ENCODE results near the gene PTGES. TPM values are rescaled to one million over a fixed set of nuclear protein-coding genes. Genes with fewer than 3 reads are reported as not detected.
"Not testable (repeated sequence)": the region's sequence is repeated elsewhere in the genome, so short reads cannot be mapped to it uniquely, and the experiment has no call there.

Gene PTGES
- total RNA-seq, 3 donors from 2014 or later: not detected

- H3K4me3 Mint-ChIP-seq: no peak overlapping the region
- no peaks in the 10 kb centered on the region for H3K27me3 Mint-ChIP-seq (ENCODE audit: low read depth)
- no peaks in the 10 kb centered on the region for H3K36me3 Mint-ChIP-seq (ENCODE audit: insufficient read depth)
- no peak for ATAC-seq
- peaks cover 7% of the 10 kb centered on the region for H3K4me1 Mint-ChIP-seq (ENCODE audit: low read depth)
- H3K9me3 Mint-ChIP-seq: no peaks in the 10 kb centered on the region
- no peak for DNase-seq
Observed at GRCh38 chr9:129761293-129761900, 8.6 kb upstream of the PTGES start.

- DNase-seq; H3K4me3 Mint-ChIP-seq; H3K36me3 Mint-ChIP-seq (ENCODE audit: insufficient read depth); H3K4me1 Mint-ChIP-seq (ENCODE audit: low read depth); H3K27me3 Mint-ChIP-seq (ENCODE audit: low read depth); H3K9me3 Mint-ChIP-seq; ATAC-seq: not testable (repeated sequence)
Observed at GRCh38 chr9:129760784-129761183, 7.9 kb upstream of the PTGES start.

- H3K27me3 Mint-ChIP-seq (ENCODE audit: low read depth): no peaks in the 10 kb centered on the region
- ATAC-seq: no peak
- peaks cover 7% of the 10 kb centered on the region for H3K4me1 Mint-ChIP-seq (ENCODE audit: low read depth)
- no peak for DNase-seq
- H3K9me3 Mint-ChIP-seq: no peaks in the 10 kb centered on the region
- H3K4me3 Mint-ChIP-seq: no peak overlapping the region
- no peaks in the 10 kb centered on the region for H3K36me3 Mint-ChIP-seq (ENCODE audit: insufficient read depth)
Observed at GRCh38 chr9:129759804-129760502, 7.1 kb upstream of the PTGES start.

DNA sequence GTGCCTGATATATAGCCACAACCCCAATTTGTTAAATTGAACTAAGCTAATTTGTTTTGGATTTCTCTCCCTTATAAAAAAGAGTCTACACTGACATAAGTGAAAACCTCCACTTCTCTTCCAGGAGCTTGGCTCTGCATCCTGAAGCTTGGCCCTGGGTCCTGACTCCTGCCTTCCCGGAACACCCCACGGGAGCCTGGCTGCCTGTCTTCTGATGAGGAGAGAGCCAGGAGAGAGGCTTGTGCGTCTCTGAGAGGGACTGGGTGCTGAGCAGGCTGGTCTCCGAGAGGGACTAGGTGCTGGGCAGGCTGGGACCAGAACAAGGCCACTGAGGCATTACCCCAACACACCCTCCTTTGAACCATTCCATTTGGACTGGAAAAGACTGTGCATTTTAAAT, 6.5 kb upstream of the PTGES start:
- ATAC-seq (no peak), DNase-seq (no peak)
- H3K36me3 Mint-ChIP-seq (ENCODE audit: insufficient read depth): no peaks in the 10 kb centered on the region
- no peak overlapping the region for H3K4me3 Mint-ChIP-seq
- no peaks in the 10 kb centered on the region for H3K9me3 Mint-ChIP-seq
- H3K27me3 Mint-ChIP-seq (ENCODE audit: low read depth): no peaks in the 10 kb centered on the region
- peaks cover 7% of the 10 kb centered on the region for H3K4me1 Mint-ChIP-seq (ENCODE audit: low read depth)

- Mint-ChIP-seq H3K27me3 (ENCODE audit: low read depth) (no peaks in the 10 kb centered on the region), H3K9me3 (no peaks in the 10 kb centered on the region), H3K4me1 (ENCODE audit: low read depth) (peaks cover 14% of the 10 kb centered on the region), H3K36me3 (ENCODE audit: insufficient read depth) (no peaks in the 10 kb centered on the region), H3K4me3 (no peak overlapping the region)
- DNase-seq (no peak), ATAC-seq (no peak)
Observed at GRCh38 chr9:129757045-129757444, 4.2 kb upstream of the PTGES start.

DNA sequence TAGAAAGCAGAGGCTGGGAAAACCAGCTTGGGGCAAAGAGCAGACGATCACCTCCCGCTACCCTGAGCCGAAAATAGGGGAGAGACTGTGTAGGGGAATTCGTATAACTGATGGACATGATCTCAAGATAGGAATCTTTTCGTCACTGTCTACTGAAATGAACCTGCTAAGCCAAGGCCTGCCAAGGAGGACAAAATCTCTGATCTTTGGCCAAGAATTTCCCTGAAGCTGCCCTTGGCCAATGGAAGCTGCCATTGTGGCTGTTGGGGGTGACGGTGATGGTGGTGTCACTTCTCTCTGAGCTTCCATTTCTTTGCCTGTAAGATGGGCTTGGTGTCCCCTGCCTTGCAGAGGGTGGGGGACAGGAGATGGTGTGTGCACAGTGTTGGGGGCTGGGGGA, 3.3 kb upstream of the PTGES start:
- ATAC-seq (no peak), DNase-seq (no peak)
- Mint-ChIP-seq H3K9me3 (no peaks in the 10 kb centered on the region), H3K4me1 (ENCODE audit: low read depth) (peaks cover 14% of the 10 kb centered on the region), H3K36me3 (ENCODE audit: insufficient read depth) (no peaks in the 10 kb centered on the region), H3K27me3 (ENCODE audit: low read depth) (no peaks in the 10 kb centered on the region), H3K4me3 (no peak overlapping the region)

GRCh38 chr9:129755151-129755550, 2.3 kb upstream of the PTGES start:
- H3K9me3 Mint-ChIP-seq: no peaks in the 10 kb centered on the region
- DNase-seq (no peak), ATAC-seq (no peak)
- H3K27me3 Mint-ChIP-seq (ENCODE audit: low read depth): no peaks in the 10 kb centered on the region
- H3K36me3 Mint-ChIP-seq (ENCODE audit: insufficient read depth): no peaks in the 10 kb centered on the region
- H3K4me3 Mint-ChIP-seq: no peak overlapping the region
- H3K4me1 Mint-ChIP-seq (ENCODE audit: low read depth): peaks cover 14% of the 10 kb centered on the region

DNA sequence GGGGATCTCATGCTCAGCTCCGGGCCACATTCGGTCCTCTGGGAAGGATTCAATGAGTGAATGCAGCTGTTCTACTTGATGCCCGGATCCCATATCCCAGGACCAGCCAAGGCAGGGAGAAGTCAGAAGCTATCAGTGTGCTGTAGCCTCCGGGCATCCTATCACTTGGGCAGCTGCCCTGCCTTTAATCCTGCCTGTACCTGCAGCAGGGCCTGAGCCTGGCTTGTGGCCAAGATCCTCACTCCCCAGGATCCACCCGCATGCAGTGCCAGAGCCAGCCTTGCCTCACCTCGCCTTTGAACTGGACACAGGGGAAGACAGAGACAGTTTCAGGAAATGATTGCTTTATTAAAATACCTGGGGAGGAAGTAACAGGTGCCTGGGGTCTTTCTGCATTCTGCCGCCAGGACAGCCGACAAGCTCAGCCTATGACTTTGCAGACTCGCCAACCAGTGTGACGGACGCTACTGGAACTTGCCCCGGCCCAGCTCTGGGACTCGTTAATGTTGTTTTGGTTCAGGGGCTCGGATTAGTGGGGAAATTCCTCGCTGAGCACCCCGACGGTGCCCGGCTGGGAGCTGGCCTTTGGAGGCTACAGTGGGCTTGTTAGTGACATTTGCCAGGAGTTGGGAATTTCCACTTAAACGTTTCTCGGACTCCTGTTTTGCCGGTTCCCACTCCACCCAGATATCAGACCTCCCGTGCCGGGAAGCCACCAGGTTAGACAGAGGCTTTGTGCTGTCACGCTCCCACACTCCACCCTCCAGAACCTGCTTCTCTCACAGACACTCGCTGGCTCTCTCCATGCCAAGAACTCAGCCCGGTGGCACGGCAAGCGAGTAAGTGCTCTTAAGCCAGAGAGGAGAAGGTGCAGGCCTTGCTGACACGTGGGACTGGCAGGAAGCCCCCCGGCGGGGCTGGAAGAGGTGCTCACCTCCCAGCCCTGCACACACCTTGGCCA, 721 bp downstream of the PTGES start:
- Mint-ChIP-seq H3K27me3 (ENCODE audit: low read depth) (no peaks in the 10 kb centered on the region), H3K36me3 (ENCODE audit: insufficient read depth) (no peaks in the 10 kb centered on the region), H3K4me3 (no peak overlapping the region), H3K4me1 (ENCODE audit: low read depth) (peaks cover 9% of the 10 kb centered on the region), H3K9me3 (no peaks in the 10 kb centered on the region)
- DNase-seq (no peak), ATAC-seq (no peak)

GRCh38 chr9:129750013-129750638, 2.7 kb downstream of the PTGES start:
- ATAC-seq: no peak
- peaks cover 7% of the 10 kb centered on the region for H3K4me1 Mint-ChIP-seq (ENCODE audit: low read depth)
- H3K9me3 Mint-ChIP-seq: no peaks in the 10 kb centered on the region
- DNase-seq: no peak
- H3K27me3 Mint-ChIP-seq (ENCODE audit: low read depth): no peaks in the 10 kb centered on the region
- H3K4me3 Mint-ChIP-seq: no peak overlapping the region
- H3K36me3 Mint-ChIP-seq (ENCODE audit: insufficient read depth): no peaks in the 10 kb centered on the region

DNA sequence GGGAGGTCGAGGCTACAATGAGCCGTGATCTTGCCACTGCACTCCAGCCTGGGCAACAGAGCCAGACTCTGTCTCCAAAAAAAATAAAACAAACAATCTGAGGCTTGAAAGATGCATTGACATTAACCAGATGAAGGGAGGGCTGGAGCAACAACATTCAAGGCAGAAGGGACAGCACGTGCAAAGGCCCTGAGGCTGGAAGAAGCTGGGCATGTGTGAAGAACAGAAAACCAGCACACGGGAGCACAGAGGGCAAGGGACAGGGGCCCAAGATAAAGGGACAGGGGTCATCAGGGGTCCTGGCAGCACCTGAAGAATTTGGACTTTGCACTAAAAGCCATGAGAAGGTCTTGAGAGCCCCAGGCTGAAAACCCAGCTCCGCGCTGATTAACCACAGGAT, 3.3 kb downstream of the PTGES start:
- ATAC-seq: no peak
- DNase-seq: no peak
- Mint-ChIP-seq H3K36me3 (ENCODE audit: insufficient read depth) (no peaks in the 10 kb centered on the region), H3K27me3 (ENCODE audit: low read depth) (no peaks in the 10 kb centered on the region), H3K9me3 (no peaks in the 10 kb centered on the region), H3K4me3 (no peak overlapping the region), H3K4me1 (ENCODE audit: low read depth) (peaks cover 7% of the 10 kb centered on the region)

DNA sequence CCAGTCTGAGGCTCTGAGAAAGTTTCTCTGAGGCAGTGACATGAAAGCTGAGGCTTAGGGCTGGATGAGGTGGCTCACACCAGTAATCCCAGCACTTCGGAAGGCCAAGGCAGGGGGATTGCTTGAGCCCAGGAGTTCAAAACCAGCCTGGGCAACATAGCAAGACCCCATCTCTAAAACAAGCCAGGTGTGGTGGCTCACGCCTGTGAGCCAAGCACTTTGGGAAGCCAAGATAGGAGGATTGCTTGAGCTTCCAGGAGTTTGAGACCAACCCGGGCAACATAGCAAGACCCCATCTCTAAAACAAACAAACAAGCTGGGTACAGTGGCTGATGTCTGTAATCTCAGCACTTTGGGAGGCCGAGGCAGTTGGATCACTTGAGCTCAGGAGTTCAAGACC, 3.8 kb downstream of the PTGES start:
- not testable (repeated sequence) for H3K4me1 Mint-ChIP-seq (ENCODE audit: low read depth); DNase-seq; H3K4me3 Mint-ChIP-seq; H3K27me3 Mint-ChIP-seq (ENCODE audit: low read depth); H3K9me3 Mint-ChIP-seq; ATAC-seq; H3K36me3 Mint-ChIP-seq (ENCODE audit: insufficient read depth)

- H3K4me3 Mint-ChIP-seq: no peak overlapping the region
- no peak for DNase-seq
Observed at GRCh38 chr9:129748249-129748648, 4.6 kb downstream of the PTGES start.

DNA sequence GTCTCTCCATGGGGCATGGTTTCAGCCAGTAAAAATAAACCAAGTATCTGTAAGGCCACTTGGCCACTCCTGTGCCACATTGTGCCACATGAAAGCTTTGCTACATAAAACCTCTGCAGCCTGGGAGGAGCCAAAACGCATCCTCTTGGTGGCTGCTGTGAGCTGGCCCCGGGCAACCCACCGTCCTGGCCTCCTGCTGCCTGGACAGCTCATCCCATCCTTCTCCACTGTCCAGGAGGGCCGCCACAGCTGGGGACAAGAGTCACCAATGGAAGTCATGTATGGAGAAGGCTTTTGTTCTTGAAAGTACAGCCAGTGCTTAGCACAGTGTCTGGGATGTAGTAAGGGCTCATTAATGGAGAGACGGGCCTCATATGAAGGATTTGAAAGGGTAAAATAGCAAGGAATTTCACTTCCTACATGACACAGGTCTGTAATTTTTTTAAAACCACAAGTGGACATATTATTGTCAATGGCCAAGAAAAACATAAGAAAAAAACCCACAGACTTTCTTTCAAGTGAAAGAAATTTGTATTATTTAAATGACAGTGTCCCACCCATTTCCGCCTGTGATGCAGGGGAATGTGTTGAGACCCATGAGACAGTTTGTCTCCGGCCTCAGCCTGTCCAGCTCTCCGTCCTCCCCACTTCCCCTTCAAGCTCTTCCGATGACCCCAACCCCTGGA, 6.6 kb downstream of the PTGES start:
- no peaks in the 10 kb centered on the region for H3K4me1 Mint-ChIP-seq (ENCODE audit: low read depth)
- H3K36me3 Mint-ChIP-seq (ENCODE audit: insufficient read depth): no peaks in the 10 kb centered on the region
- H3K4me3 Mint-ChIP-seq: no peak overlapping the region
- no peaks in the 10 kb centered on the region for H3K27me3 Mint-ChIP-seq (ENCODE audit: low read depth)
- no peak for DNase-seq
- H3K9me3 Mint-ChIP-seq: no peaks in the 10 kb centered on the region
- no peak for ATAC-seq

More at GRCh38 chr9:129748249-129748648, 4.6 kb downstream of the PTGES start:
- Mint-ChIP-seq H3K36me3 (ENCODE audit: insufficient read depth) (no peaks in the 10 kb centered on the region), H3K4me1 (ENCODE audit: low read depth) (peaks cover 7% of the 10 kb centered on the region), H3K27me3 (ENCODE audit: low read depth) (no peaks in the 10 kb centered on the region), H3K9me3 (no peaks in the 10 kb centered on the region)
- no peak for ATAC-seq

- DNase-seq (no peak), ATAC-seq (no peak)
- Mint-ChIP-seq H3K9me3 (no peaks in the 10 kb centered on the region), H3K4me1 (ENCODE audit: low read depth) (no peaks in the 10 kb centered on the region), H3K27me3 (ENCODE audit: low read depth) (peaks cover 2% of the 10 kb centered on the region), H3K4me3 (no peak overlapping the region), H3K36me3 (ENCODE audit: insufficient read depth) (no peaks in the 10 kb centered on the region)
Observed at GRCh38 chr9:129745200-129745599, 7.6 kb downstream of the PTGES start.

Data from activated T-cell treated with anti-CD3 and anti-CD28 coated beads, Interleukin-2, amount 50 U/mL, for 4 hours (primary cell).